HEK293 (cell line): ENCODE data around the gene LAX1.

ENCODE experiments used
- CTCF ChIA-PET: fragments of 350-600 bp; formaldehyde crosslinking; extraction: SDS; loops from one replicate; lab custom pipeline; 2021; ENCODE audit warnings: antibody characterized with exemption; lab: Yijun Ruan, JAX
- POLR2A ChIA-PET: fragments of 300-600 bp; formaldehyde crosslinking; extraction: SDS; loops from one replicate; lab custom pipeline; 2020; ENCODE audit warnings: antibody characterized with exemption, inconsistent platforms; lab: Yijun Ruan, JAX
- H3K27ac ChIP-seq: fragments of 200-500 bp; sonication (Bioruptor generic); 2 replicates; pipeline ENCODE4 v1.5.1; 2014; ENCODE audit warnings: low read depth, low read length, control low read depth, inconsistent platforms; ENCODE audit errors: extremely low read depth
- H3K36me3 ChIP-seq, 2 experiments: fragments of 200-500 bp in 1 of 2; sonication (Bioruptor generic) in 1 of 2; 1 replicate in 1 of 2; 2 replicates in 1 of 2; pipeline ENCODE4 v1.5.1; 2014 to 2017; ENCODE audit warnings: inconsistent platforms in 2 of 2, low read length in 2 of 2; ENCODE audit not compliant: control insufficient read depth in 2 of 2, insufficient read depth in 1 of 2
- H3K4me1 ChIP-seq: fragments of 200-500 bp; sonication (Bioruptor generic); 2 replicates; pipeline ENCODE4 v1.5.1; 2014; ENCODE audit warnings: mild to moderate bottlenecking, low read length, inconsistent platforms; ENCODE audit not compliant: control insufficient read depth, insufficient read depth
- H3K4me3 ChIP-seq: 2 replicates; pipeline ENCODE4 v1.5.1; 2011; ENCODE audit warnings: low read depth, mild to moderate bottlenecking, control low read depth, low read length, moderate library complexity
- H3K9me3 ChIP-seq: fragments of 200-500 bp; sonication (Bioruptor generic); 2 replicates; pipeline ENCODE4 v1.5.1; 2014; ENCODE audit warnings: low read depth, low read length, inconsistent platforms; ENCODE audit not compliant: control insufficient read depth, insufficient read depth
- GLI4 ChIP-seq: fragments of 450-650 bp; formaldehyde crosslinking; IDR thresholded peaks from 2 replicates; pipeline ENCODE4 v1.5.1; 2016; ENCODE audit warnings: missing biosample characterization, missing genetic modification characterization
- IKZF3 ChIP-seq: fragments of 450-650 bp; IDR thresholded peaks from 2 replicates; pipeline ENCODE4 v1.5.0; 2018; ENCODE audit warnings: missing biosample characterization, mild to moderate bottlenecking, missing genetic modification characterization, moderate library complexity
- KLF1 ChIP-seq: fragments of 450-650 bp; formaldehyde crosslinking; IDR thresholded peaks from 2 replicates; pipeline ENCODE4 v1.5.1; 2016; ENCODE audit warnings: missing biosample characterization, missing genetic modification characterization
- ZBTB17 ChIP-seq: fragments of 450-650 bp; formaldehyde crosslinking; IDR thresholded peaks from 2 replicates; pipeline ENCODE4 v1.5.1; 2016; ENCODE audit warnings: missing biosample characterization, missing genetic modification characterization
- ZBTB6 ChIP-seq: fragments of 450-650 bp; formaldehyde crosslinking; IDR thresholded peaks from 2 replicates; pipeline ENCODE4 v1.5.1; 2017; ENCODE audit warnings: missing biosample characterization, missing genetic modification characterization
- ZNF2 ChIP-seq: fragments of 450-650 bp; formaldehyde crosslinking; IDR thresholded peaks from 2 replicates; pipeline ENCODE4 v1.5.1; 2016; ENCODE audit warnings: missing biosample characterization, missing genetic modification characterization
- ZNF211 ChIP-seq: fragments of 450-650 bp; formaldehyde crosslinking; IDR thresholded peaks from 2 replicates; pipeline ENCODE4 v1.5.1; 2016; ENCODE audit warnings: low read depth, missing biosample characterization, missing genetic modification characterization
- ZNF324 ChIP-seq: fragments of 450-650 bp; formaldehyde crosslinking; IDR thresholded peaks from 2 replicates; pipeline ENCODE4 v1.5.1; 2016; ENCODE audit warnings: missing biosample characterization, missing genetic modification characterization
- ZNF341 ChIP-seq: fragments of 450-650 bp; formaldehyde crosslinking; IDR thresholded peaks from 2 replicates; pipeline ENCODE4; 2016; ENCODE audit warnings: low read depth, missing biosample characterization, missing genetic modification characterization
- ZNF473 ChIP-seq: fragments of 450-650 bp; formaldehyde crosslinking; IDR thresholded peaks from 2 replicates; pipeline ENCODE4 v1.5.1; 2017; ENCODE audit warnings: missing biosample characterization, missing genetic modification characterization
- ZNF560 ChIP-seq: fragments of 450-650 bp; formaldehyde crosslinking; IDR thresholded peaks from 2 replicates; pipeline ENCODE4 v1.5.1; 2017; ENCODE audit warnings: missing biosample characterization, missing genetic modification characterization, borderline replicate concordance
- ZNF660 ChIP-seq: fragments of 450-650 bp; IDR thresholded peaks from 2 replicates; pipeline ENCODE4 v1.5.1; 2018; ENCODE audit warnings: missing biosample characterization, mild to moderate bottlenecking, missing genetic modification characterization
- ZSCAN23 ChIP-seq: fragments of 450-650 bp; formaldehyde crosslinking; IDR thresholded peaks from 2 replicates; pipeline ENCODE4 v1.5.1; 2016; ENCODE audit warnings: missing biosample characterization, missing genetic modification characterization
- TF ChIP-seq, protein P1 (sequence below): fragments of 450-650 bp; formaldehyde crosslinking; IDR thresholded peaks from 2 replicates; pipeline ENCODE4 v1.5.1; 2017; ENCODE audit warnings: missing biosample characterization, mild to moderate bottlenecking, missing genetic modification characterization, moderate library complexity
- TF ChIP-seq, protein P2 (sequence below): fragments of 450-650 bp; formaldehyde crosslinking; optimal IDR thresholded peaks from 2 replicates; pipeline ENCODE3; 2016; ENCODE audit warnings: missing biosample characterization, mild to moderate bottlenecking, missing genetic modification characterization
- TF ChIP-seq, protein P3 (sequence below): fragments of 450-650 bp; IDR thresholded peaks from 2 replicates; pipeline ENCODE4 v1.5.1; 2018; ENCODE audit warnings: missing biosample characterization, mild to moderate bottlenecking, missing genetic modification characterization
- TF ChIP-seq, protein P4 (sequence below): fragments of 450-650 bp; formaldehyde crosslinking; IDR thresholded peaks from 2 replicates; pipeline ENCODE4 v1.5.1; 2016; ENCODE audit warnings: missing biosample characterization, missing genetic modification characterization

LAX1 gene

GRCh38 chr1:203769505-203770343 lies 4.7 kb downstream of the LAX1 start (continued):
- TF ChIP-seq ZNF324 (no peak), KLF1 (tag by site-specific recombination) (no peak), ZNF560 (tag by site-specific recombination) (no peak), ZNF2 (tag by site-specific recombination) (no peak), ZNF473 (tag by site-specific recombination) (no peak)
- TF ChIP-seq, protein P1, sequence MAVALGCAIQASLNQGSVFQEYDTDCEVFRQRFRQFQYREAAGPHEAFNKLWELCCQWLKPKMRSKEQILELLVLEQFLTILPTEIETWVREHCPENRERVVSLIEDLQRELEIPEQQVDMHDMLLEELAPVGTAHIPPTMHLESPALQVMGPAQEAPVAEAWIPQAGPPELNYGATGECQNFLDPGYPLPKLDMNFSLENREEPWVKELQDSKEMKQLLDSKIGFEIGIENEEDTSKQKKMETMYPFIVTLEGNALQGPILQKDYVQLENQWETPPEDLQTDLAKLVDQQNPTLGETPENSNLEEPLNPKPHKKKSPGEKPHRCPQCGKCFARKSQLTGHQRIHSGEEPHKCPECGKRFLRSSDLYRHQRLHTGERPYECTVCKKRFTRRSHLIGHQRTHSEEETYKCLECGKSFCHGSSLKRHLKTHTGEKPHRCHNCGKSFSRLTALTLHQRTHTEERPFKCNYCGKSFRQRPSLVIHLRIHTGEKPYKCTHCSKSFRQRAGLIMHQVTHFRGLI (tag by site-specific recombination) = no peak
- TF ChIP-seq, protein P2, sequence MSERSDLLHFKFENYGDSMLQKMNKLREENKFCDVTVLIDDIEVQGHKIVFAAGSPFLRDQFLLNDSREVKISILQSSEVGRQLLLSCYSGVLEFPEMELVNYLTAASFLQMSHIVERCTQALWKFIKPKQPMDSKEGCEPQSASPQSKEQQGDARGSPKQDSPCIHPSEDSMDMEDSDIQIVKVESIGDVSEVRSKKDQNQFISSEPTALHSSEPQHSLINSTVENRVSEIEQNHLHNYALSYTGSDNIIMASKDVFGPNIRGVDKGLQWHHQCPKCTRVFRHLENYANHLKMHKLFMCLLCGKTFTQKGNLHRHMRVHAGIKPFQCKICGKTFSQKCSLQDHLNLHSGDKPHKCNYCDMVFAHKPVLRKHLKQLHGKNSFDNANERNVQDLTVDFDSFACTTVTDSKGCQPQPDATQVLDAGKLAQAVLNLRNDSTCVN (tag by site-specific recombination) = no peak

- POLR2A ChIA-PET = no interaction called here
These were observed 6.9 kb downstream of the LAX1 start for GRCh38 chr1:203771901-203772301.

GRCh38 chr1:203772836-203773235 lies 7.9 kb downstream of the LAX1 start:
- ChIA-PET CTCF (no interaction called here), POLR2A (interaction anchor here (0.6 kb wide), 1 partner anchor 344 kb away, joined by 3 read pairs; no protein-coding TSS in a partner anchor)
- H3K36me3 ChIP-seq = no peaks in the 10 kb centered on the region
- H3K4me3 ChIP-seq = no peak overlapping the region
- TF ChIP-seq ZSCAN23 (tag by site-specific recombination) (no peak), IKZF3 (tag by site-specific recombination) (no peak), ZNF341 (no peak), ZNF2 (tag by site-specific recombination) (no peak), GLI4 (tag by site-specific recombination) (no peak), ZBTB6 (tag by site-specific recombination) (no peak), ZNF211 (tag by site-specific recombination) (no peak), ZNF660 (tag by site-specific recombination) (no peak)
- TF ChIP-seq, protein P3, sequence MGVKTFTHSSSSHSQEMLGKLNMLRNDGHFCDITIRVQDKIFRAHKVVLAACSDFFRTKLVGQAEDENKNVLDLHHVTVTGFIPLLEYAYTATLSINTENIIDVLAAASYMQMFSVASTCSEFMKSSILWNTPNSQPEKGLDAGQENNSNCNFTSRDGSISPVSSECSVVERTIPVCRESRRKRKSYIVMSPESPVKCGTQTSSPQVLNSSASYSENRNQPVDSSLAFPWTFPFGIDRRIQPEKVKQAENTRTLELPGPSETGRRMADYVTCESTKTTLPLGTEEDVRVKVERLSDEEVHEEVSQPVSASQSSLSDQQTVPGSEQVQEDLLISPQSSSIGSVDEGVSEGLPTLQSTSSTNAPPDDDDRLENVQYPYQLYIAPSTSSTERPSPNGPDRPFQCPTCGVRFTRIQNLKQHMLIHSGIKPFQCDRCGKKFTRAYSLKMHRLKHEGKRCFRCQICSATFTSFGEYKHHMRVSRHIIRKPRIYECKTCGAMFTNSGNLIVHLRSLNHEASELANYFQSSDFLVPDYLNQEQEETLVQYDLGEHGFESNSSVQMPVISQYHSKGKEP (tag by site-specific recombination) = no peak
- no peaks in the 10 kb centered on the region for H3K9me3 ChIP-seq
- no peak overlapping the region for H3K27ac ChIP-seq
- no peaks in the 10 kb centered on the region for H3K4me1 ChIP-seq

More at GRCh38 chr1:203771901-203772301, 6.9 kb downstream of the LAX1 start:
- Histone ChIP-seq H3K4me1 (no peaks in the 10 kb centered on the region), H3K27ac (no peak overlapping the region), H3K9me3 (no peaks in the 10 kb centered on the region), H3K4me3 (no peak overlapping the region), H3K36me3 (no peaks in the 10 kb centered on the region)
- CTCF ChIA-PET = no interaction called here
- TF ChIP-seq, protein P4, sequence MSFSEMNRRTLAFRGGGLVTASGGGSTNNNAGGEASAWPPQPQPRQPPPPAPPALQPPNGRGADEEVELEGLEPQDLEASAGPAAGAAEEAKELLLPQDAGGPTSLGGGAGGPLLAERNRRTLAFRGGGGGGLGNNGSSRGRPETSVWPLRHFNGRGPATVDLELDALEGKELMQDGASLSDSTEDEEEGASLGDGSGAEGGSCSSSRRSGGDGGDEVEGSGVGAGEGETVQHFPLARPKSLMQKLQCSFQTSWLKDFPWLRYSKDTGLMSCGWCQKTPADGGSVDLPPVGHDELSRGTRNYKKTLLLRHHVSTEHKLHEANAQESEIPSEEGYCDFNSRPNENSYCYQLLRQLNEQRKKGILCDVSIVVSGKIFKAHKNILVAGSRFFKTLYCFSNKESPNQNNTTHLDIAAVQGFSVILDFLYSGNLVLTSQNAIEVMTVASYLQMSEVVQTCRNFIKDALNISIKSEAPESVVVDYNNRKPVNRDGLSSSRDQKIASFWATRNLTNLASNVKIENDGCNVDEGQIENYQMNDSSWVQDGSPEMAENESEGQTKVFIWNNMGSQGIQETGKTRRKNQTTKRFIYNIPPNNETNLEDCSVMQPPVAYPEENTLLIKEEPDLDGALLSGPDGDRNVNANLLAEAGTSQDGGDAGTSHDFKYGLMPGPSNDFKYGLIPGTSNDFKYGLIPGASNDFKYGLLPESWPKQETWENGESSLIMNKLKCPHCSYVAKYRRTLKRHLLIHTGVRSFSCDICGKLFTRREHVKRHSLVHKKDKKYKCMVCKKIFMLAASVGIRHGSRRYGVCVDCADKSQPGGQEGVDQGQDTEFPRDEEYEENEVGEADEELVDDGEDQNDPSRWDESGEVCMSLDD (tag by site-specific recombination) = no peak
- 0 out of 2 replicates have a peak, but pooled peaks have one; percentile 26 for TF ChIP-seq ZBTB17
